Fibroblast of lung (primary cell): ENCODE data around the gene PTTG1IP2.

ENCODE experiments used
- CTCF ChIP-seq, 2 donors: IDR thresholded peaks in 1 of 2; conservative IDR thresholded peaks in 1 of 2; 1 replicate in 1 of 2; 2 replicates in 1 of 2; pipeline ENCODE4 v1.5.1; 2011 to 2012; ENCODE audit warnings: low read length in 2 of 2, control low read depth in 1 of 2, inconsistent platforms in 1 of 2, low read depth in 1 of 2, mild to moderate bottlenecking in 1 of 2
- EZH2 ChIP-seq: IDR thresholded peaks from 2 replicates; pipeline ENCODE4 v1.5.1; 2012; ENCODE audit warnings: low read length, control low read depth, mild to moderate bottlenecking; ENCODE audit errors: missing control alignments

- TF ChIP-seq CTCF (conservative IDR thresholded peaks at IDR 0.05 in 1 of 2, IDR thresholded peaks at IDR 0.05 in 1 of 2; ENCODE audit: low read depth in 1 of 2, low read length in 2 of 2) = no peak
- no peak for TF ChIP-seq EZH2
Measured at GRCh38 chr7:90446137-90446899, 23.1 kb upstream of the PTTG1IP2 start.
